IMR-90 (cell line): ENCODE measurements around the gene PABPC1L2A. TPM values are rescaled to one million over a fixed set of nuclear protein-coding genes. Genes with fewer than 3 reads are reported as not detected.

Experiments
- ATAC-seq: fragments of 200-7000 bp; cut with Tn5 transposase; 2 replicates; pipeline ENCODE4 v1.9.1; 2020; ENCODE audit warnings: low read depth, mild to moderate bottlenecking, moderate library complexity
- BruUV-seq: library from RNA; stranded (reverse); fragments of 400-500 nt; replicated peaks from 2 replicates; lab custom pipeline; 2021; lab: Mats Ljungman, UMichigan
- CTCF ChIA-PET: fragments of 300-600 bp; formaldehyde crosslinking; extraction: SDS; loops from one replicate; lab custom pipeline; 2021; ENCODE audit warnings: antibody characterized with exemption; lab: Yijun Ruan, JAX
- POLR2A ChIA-PET: fragments of 300-600 bp; sonication (Branson Sonifier 250); formaldehyde crosslinking; loops from one replicate; lab custom pipeline; 2022; ENCODE audit warnings: antibody characterized with exemption; ENCODE audit not compliant: unreplicated experiment; lab: Charles Lee
- DNase-seq: peaks from one replicate; pipeline ENCODE4 v3.0.0; 2013
- H2AFZ ChIP-seq: replicated peaks from 2 replicates; pipeline ENCODE3; 2013; ENCODE audit warnings: low read length, mild to moderate bottlenecking; ENCODE audit not compliant: poor library complexity
- H2AK5ac ChIP-seq: 2 replicates; pipeline ENCODE4 v1.6.1; 2013; ENCODE audit warnings: low read depth, low read length, inconsistent platforms
- H2AK9ac ChIP-seq: replicated peaks from 2 replicates; pipeline ENCODE3; 2013; ENCODE audit warnings: mild to moderate bottlenecking, low read depth, low read length, moderate library complexity; ENCODE audit not compliant: poor library complexity
- H2BK120ac ChIP-seq: 2 replicates; pipeline ENCODE4 v1.6.1; 2013; ENCODE audit warnings: low read depth, low read length, inconsistent platforms
- H2BK15ac ChIP-seq: 3 replicates; pipeline ENCODE4 v1.6.1; 2013; ENCODE audit warnings: low read depth, low read length, inconsistent platforms
- H2BK20ac ChIP-seq: 2 replicates; pipeline ENCODE4 v1.6.1; 2013; ENCODE audit warnings: low read depth, mild to moderate bottlenecking, inconsistent platforms, low read length, moderate library complexity
- H2BK5ac ChIP-seq: 2 replicates; pipeline ENCODE4 v1.6.1; 2013; ENCODE audit warnings: mild to moderate bottlenecking, low read depth, low read length, inconsistent platforms; ENCODE audit not compliant: poor library complexity, severe bottlenecking
- H3K14ac ChIP-seq: replicated peaks from 2 replicates; pipeline ENCODE4 v1.6.1; 2013; ENCODE audit warnings: low read depth, low read length, inconsistent platforms
- H3K18ac ChIP-seq: 2 replicates; pipeline ENCODE4 v1.6.1; 2013; ENCODE audit warnings: low read depth, low read length, control low read depth
- H3K23ac ChIP-seq: 2 replicates; pipeline ENCODE4 v1.6.1; 2013; ENCODE audit warnings: low read depth, low read length, inconsistent platforms
- H3K27ac ChIP-seq: 2 replicates; pipeline ENCODE4 v1.5.1; 2013; ENCODE audit warnings: mild to moderate bottlenecking, control low read depth, low read length; ENCODE audit not compliant: insufficient read depth
- H3K27me3 ChIP-seq: 2 replicates; pipeline ENCODE4 v1.6.1; 2013; ENCODE audit warnings: low read length; ENCODE audit not compliant: control insufficient read depth, insufficient read depth
- H3K36me3 ChIP-seq: 2 replicates; pipeline ENCODE4 v1.6.1; 2013; ENCODE audit warnings: low read length, mixed read lengths; ENCODE audit not compliant: control insufficient read depth, insufficient read depth
- H3K4ac ChIP-seq: 2 replicates; pipeline ENCODE4 v1.6.1; 2013; ENCODE audit warnings: low read depth, low read length, inconsistent platforms
- H3K4me1 ChIP-seq: 2 replicates; pipeline ENCODE4 v1.6.1; 2013; ENCODE audit warnings: low read length, mixed read lengths; ENCODE audit not compliant: control insufficient read depth, insufficient read depth
- H3K4me2 ChIP-seq: 2 replicates; pipeline ENCODE4 v1.6.1; 2013; ENCODE audit warnings: low read depth, mild to moderate bottlenecking, control low read depth, low read length, moderate library complexity
- H3K4me3 ChIP-seq: 2 replicates; pipeline ENCODE4 v1.5.1; 2013; ENCODE audit warnings: low read depth, mild to moderate bottlenecking, control low read depth, low read length, moderate library complexity; ENCODE audit not compliant: insufficient read depth
- H3K56ac ChIP-seq: 2 replicates; pipeline ENCODE4 v1.6.1; 2013; ENCODE audit warnings: low read length, inconsistent platforms; ENCODE audit not compliant: insufficient read depth; ENCODE audit errors: extremely low read depth
- H3K79me1 ChIP-seq, 2 experiments: 2 replicates each; pipeline ENCODE4 v1.6.1; 2013; ENCODE audit warnings: low read length in 2 of 2, inconsistent platforms in 1 of 2, low read depth in 1 of 2
- H3K9ac ChIP-seq: 2 replicates; pipeline ENCODE4 v1.6.1; 2013; ENCODE audit warnings: low read depth, low read length, control low read depth
- H3K9me1 ChIP-seq: 2 replicates; pipeline ENCODE4 v1.6.1; 2013; ENCODE audit warnings: low read length, inconsistent platforms; ENCODE audit not compliant: insufficient read depth
- H3K9me3 ChIP-seq: 2 replicates; pipeline ENCODE4 v1.6.1; 2013; ENCODE audit warnings: low read length; ENCODE audit not compliant: control insufficient read depth, insufficient read depth
- H4K20me1 ChIP-seq: 2 replicates; pipeline ENCODE4 v1.6.1; 2013; ENCODE audit warnings: low read length, inconsistent platforms; ENCODE audit not compliant: insufficient read depth
- H4K5ac ChIP-seq: 2 replicates; pipeline ENCODE4 v1.6.1; 2013; ENCODE audit warnings: mild to moderate bottlenecking, low read depth, low read length, control low read depth
- H4K8ac ChIP-seq, 2 experiments: 2 replicates each; pipeline ENCODE4 v1.6.1; 2013; ENCODE audit warnings: low read depth in 2 of 2, low read length in 2 of 2, control low read depth in 1 of 2, inconsistent platforms in 1 of 2
- H4K91ac ChIP-seq: 2 replicates; pipeline ENCODE4 v1.6.1; 2013; ENCODE audit warnings: low read depth, low read length, inconsistent platforms; ENCODE audit not compliant: insufficient read depth
- CEBPB ChIP-seq: IDR thresholded peaks from 2 replicates; pipeline ENCODE4 v1.6.1; 2012; ENCODE audit warnings: low read depth, low read length, improper control_type of control experiment
- CTCF ChIP-seq: conservative IDR thresholded peaks from 2 replicates; pipeline ENCODE4 v1.5.1; 2012; ENCODE audit warnings: mild to moderate bottlenecking, low read depth, low read length, improper control_type of control experiment
- MAFK ChIP-seq: IDR thresholded peaks from 2 replicates; pipeline ENCODE4 v1.6.1; 2012; ENCODE audit warnings: low read depth, low read length, improper control_type of control experiment
- MAZ ChIP-seq: IDR thresholded peaks from 2 replicates; pipeline ENCODE4 v1.6.1; 2012; ENCODE audit warnings: low read depth, mild to moderate bottlenecking, low read length, improper control_type of control experiment, moderate library complexity, borderline replicate concordance
- MXI1 ChIP-seq: IDR thresholded peaks from 2 replicates; pipeline ENCODE4 v1.6.1; 2012; ENCODE audit warnings: low read depth, mild to moderate bottlenecking, low read length, moderate library complexity, borderline replicate concordance
- NFE2L2 ChIP-seq: fragments of 150-350 bp; IDR thresholded peaks from 2 replicates; pipeline ENCODE4 v1.6.1; 2016; ENCODE audit warnings: low read depth, mild to moderate bottlenecking, low read length
- POLR2A ChIP-seq: IDR thresholded peaks from 2 replicates; pipeline ENCODE4 v1.6.1; 2012; ENCODE audit warnings: mild to moderate bottlenecking, low read depth, low read length
- RCOR1 ChIP-seq: IDR thresholded peaks from 2 replicates; pipeline ENCODE4 v1.6.1; 2012; ENCODE audit warnings: mild to moderate bottlenecking, low read length, improper control_type of control experiment; ENCODE audit not compliant: insufficient replicate concordance
- SMC3 ChIP-seq: fragments of 150-350 bp; IDR thresholded peaks from 2 replicates; pipeline ENCODE4 v1.6.1; 2016; ENCODE audit warnings: low read depth, mild to moderate bottlenecking, antibody characterized with exemption, low read length, moderate library complexity
- USF2 ChIP-seq: fragments of 150-350 bp; IDR thresholded peaks from 2 replicates; pipeline ENCODE4 v1.6.1; 2017; ENCODE audit warnings: mild to moderate bottlenecking, antibody characterized with exemption, low read length, low read depth
- WGBS, 2 experiments: methylation state at CpG; one replicate each; pipeline versions ENCODE4 v1.1.5 to v1.1.7; 2013; ENCODE audit warnings: missing lambda C conversion rate in 2 of 2; ENCODE audit not compliant: insufficient read length in 1 of 2; ENCODE audit errors: extremely low coverage in 2 of 2; 5-methylcytosine and 5-hydroxymethylcytosine counted together
- dilution Hi-C: fragments of 300-500 bp; cut with HindIII; formaldehyde crosslinking; loops from one replicate; pipeline ENCODE4 v1.14.3; 2018; ENCODE audit warnings: low sequenced_read_pairs; ENCODE audit not compliant: unreplicated experiment
- in situ Hi-C: fragments of 300-500 bp; cut with MboI; formaldehyde crosslinking; loops from 3 replicates; pipeline ENCODE4 v1.14.3; 2019; ENCODE audit warnings: low sequenced_read_pairs, inconsistent platforms, mixed read lengths
- intact Hi-C: fragments of 100-400 bp; cut with micrococcal nuclease; formaldehyde crosslinking; loops from 2 replicates; pipeline ENCODE4 v1.10.0; 2022
- polyA plus RNA-seq, 3 experiments: library from polyadenylated mRNA; depleted of rRNA; stranded (reverse); fragments of >200 nt; gene quantifications; 2 replicates each; pipeline ENCODE4 v1.2.3, GENCODE V29; 2012; ENCODE audit warnings: low replicate concordance in 1 of 3
- total RNA-seq: library from RNA; depleted of rRNA; stranded (reverse); fragments of >200 nt; gene quantifications from 2 replicates; pipeline ENCODE4 v1.2.3, GENCODE V29; 2012

The PABPC1L2A gene
- total and polyA plus RNA-seq, 2 of the 4 experiments (the other 2 are of a cell fraction): not detected

- CTCF ChIA-PET: no interaction called here
- Histone ChIP-seq H4K8ac (no peak overlapping the region), H2AFZ (no peak overlapping the region), H3K79me1 (no peaks in the 10 kb centered on the region), H3K4me2 (no peak overlapping the region), H3K27me3 (no peaks in the 10 kb centered on the region), H3K23ac (no peak overlapping the region), H2BK15ac (no peak overlapping the region), H2AK5ac (no peak overlapping the region), H2AK9ac (no peak overlapping the region), H3K4me3 (no peak overlapping the region), H4K91ac (no peak overlapping the region), H3K36me3 (no peaks in the 10 kb centered on the region), H2BK120ac (no peak overlapping the region), H2BK20ac (no peak overlapping the region), H3K18ac (no peak overlapping the region), H3K9ac (no peak overlapping the region), H3K27ac (no peak overlapping the region), H4K5ac (no peak overlapping the region), H3K9me1 (no peaks in the 10 kb centered on the region), H3K14ac (no peak overlapping the region), H2BK5ac (no peak overlapping the region), H3K9me3 (peaks cover 9% of the 10 kb centered on the region; the same call in 1 of the 2 replicates), H4K20me1 (no peaks in the 10 kb centered on the region), H3K4me1 (no peaks in the 10 kb centered on the region), H3K4ac (no peak overlapping the region), H3K56ac (no peak overlapping the region)
- no CpG with 5 or more reads among the region's 1 CpG for WGBS, 2 experiments
- POLR2A ChIA-PET: no interaction called here
- ATAC-seq (no peak), DNase-seq (no peak)
- in situ Hi-C loops (no loop called here), intact Hi-C loops (no loop called here), dilution Hi-C loops (no loop called here)
- TF ChIP-seq USF2: no peak
- TF ChIP-seq MXI1: no peak
- TF ChIP-seq MAFK: no peak
- no peak for TF ChIP-seq NFE2L2
- no peak for TF ChIP-seq POLR2A
- no peak for TF ChIP-seq CTCF
- no peak for TF ChIP-seq MAZ
- TF ChIP-seq CEBPB: no peak
- no peak for TF ChIP-seq SMC3
- no peak for TF ChIP-seq RCOR1
- no TSS peak for BruUV-seq
These were observed 50.4 kb downstream of the PABPC1L2A start for GRCh38 chrX:73028876-73029275.
